ENCODE data around the gene MPND.

GRCh38 chr19:4362101-4362828 lies 18.9 kb downstream of the MPND start:
- TF ChIP-seq CTCF (IDR thresholded peaks at IDR 0.05 in 4 of 5, conservative IDR thresholded peaks at IDR 0.05 in 1 of 5): no peak
- TF ChIP-seq POLR2A (IDR thresholded peaks at IDR 0.05): no peak
